HG03354 (cell line): ENCODE measurements around the gene NIT1.

Source experiments
- ATAC-seq: cut with Tn5 transposase; IDR thresholded peaks from one replicate; pipeline ENCODE4 v1.9.1; 2021; ENCODE audit warnings: mild to moderate bottlenecking; ENCODE audit not compliant: unreplicated experiment, poor library complexity, severe bottlenecking

NIT1 gene

GRCh38 chr1:161137881-161138280 is 20.0 kb downstream of the NIT1 start:
- no peak for ATAC-seq

- no peak for ATAC-seq
Observed at GRCh38 chr1:161138431-161138830, 20.5 kb downstream of the NIT1 start.

- ATAC-seq = no peak
Observed at GRCh38 chr1:161139766-161140165, 21.9 kb downstream of the NIT1 start.

GRCh38 chr1:161140755-161141400 is 23.0 kb downstream of the NIT1 start:
- ATAC-seq = no peak

- no peak for ATAC-seq
Observed at GRCh38 chr1:161145832-161146231, 27.9 kb downstream of the NIT1 start.

GRCh38 chr1:161153176-161153575 is 35.3 kb downstream of the NIT1 start:
- ATAC-seq = peak; percentile 19

GRCh38 chr1:161153682-161154337 is 35.9 kb downstream of the NIT1 start, which contains the start of gene UFC1:
Gene UFC1 (plus strand): TSS chr1:161153978. CDS start chr1:161153998, 20 bp downstream.
- ATAC-seq = peak; percentile 91

- no peak for ATAC-seq
Observed at GRCh38 chr1:161157867-161158266, 40.0 kb downstream of the NIT1 start.

- no peak for ATAC-seq
Observed at GRCh38 chr1:161158316-161159010, 40.6 kb downstream of the NIT1 start.

GRCh38 chr1:161159087-161159912 is 41.4 kb downstream of the NIT1 start, which contains the start of gene USP21:
Gene USP21 (plus strand): TSS chr1:161159500. CDS start chr1:161160641, 1,141 bp downstream.
- ATAC-seq = peak; percentile 88

- no peak for ATAC-seq
Observed at GRCh38 chr1:161159913-161160243, 42.0 kb downstream of the NIT1 start.

- ATAC-seq = no peak
Observed at GRCh38 chr1:161160671-161161145, 42.8 kb downstream of the NIT1 start.

GRCh38 chr1:161161652-161162051 is 43.7 kb downstream of the NIT1 start:
- no peak for ATAC-seq

GRCh38 chr1:161162052-161162451 is 44.1 kb downstream of the NIT1 start:
- no peak for ATAC-seq

- no peak for ATAC-seq
Observed at GRCh38 chr1:161162806-161163205, 44.9 kb downstream of the NIT1 start.

GRCh38 chr1:161163793-161164192 is 45.9 kb downstream of the NIT1 start:
- ATAC-seq = no peak

- ATAC-seq = no peak
Observed at GRCh38 chr1:161164901-161165610, 47.2 kb downstream of the NIT1 start.

GRCh38 chr1:161165742-161166668 is 48.1 kb downstream of the NIT1 start, which contains the start of gene PPOX:
Gene PPOX (plus strand): TSS chr1:161166426. CDS start chr1:161166848, 422 bp downstream.
- ATAC-seq = peak; percentile 95
